GM11168 (cell line): ENCODE data around the gene CTXND1.

Source experiments
- in situ Hi-C: fragments of 300-500 bp; cut with MboI; formaldehyde crosslinking; loops from one replicate; pipeline ENCODE4 v1.12.0; 2022; ENCODE audit warnings: low sequenced_read_pairs; ENCODE audit not compliant: unreplicated experiment

Gene CTXND1

DNA sequence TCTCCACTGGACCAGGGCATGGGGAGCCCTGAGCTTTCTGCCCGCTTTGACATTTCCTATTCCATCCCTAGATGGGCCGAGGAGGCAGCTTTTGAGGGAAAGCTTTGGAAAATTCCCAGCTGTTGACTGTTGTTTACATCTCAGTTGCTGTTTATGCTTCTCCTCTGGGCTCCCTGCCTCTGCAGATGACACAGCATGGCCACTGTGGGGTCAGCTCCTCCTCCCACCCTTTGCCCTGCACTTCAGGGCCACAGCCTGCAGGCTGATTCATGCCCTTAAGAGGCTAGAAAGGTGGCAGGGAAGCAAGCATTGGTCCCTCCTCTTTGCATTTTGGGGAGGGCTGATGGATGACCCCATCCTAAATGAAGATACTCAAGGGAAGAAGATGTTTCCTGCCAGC lies 8.5 kb upstream of the CTXND1 start:
- in situ Hi-C loops: no loop called here

DNA sequence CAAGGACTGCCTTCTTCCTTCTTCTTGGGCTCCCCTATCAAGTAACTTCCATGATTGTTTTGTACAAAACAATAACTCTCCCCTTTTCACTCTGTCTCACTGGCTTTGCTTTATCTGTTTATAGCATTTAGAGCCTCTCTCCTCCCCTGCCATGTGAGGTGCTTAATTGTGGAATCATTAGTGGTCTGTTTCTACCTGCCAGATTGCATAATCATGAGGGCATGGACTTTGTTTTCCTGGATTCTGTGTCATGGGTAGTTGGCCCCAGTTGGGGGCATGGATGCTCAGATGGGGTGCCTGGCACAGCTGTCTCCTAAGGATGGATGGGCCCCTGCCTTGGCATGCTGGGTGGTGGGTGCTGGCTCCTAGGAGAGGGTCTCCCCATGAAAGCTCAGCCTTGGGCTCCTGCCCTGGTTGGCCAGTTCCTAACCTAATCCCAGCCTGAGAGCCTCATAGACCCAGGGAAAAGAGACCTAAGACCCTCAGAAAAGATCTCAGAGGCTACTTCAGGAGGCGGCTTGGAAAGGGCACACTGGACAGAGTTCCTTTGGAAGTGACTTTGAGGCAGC lies 8.0 kb upstream of the CTXND1 start:
- in situ Hi-C loops: no loop called here

DNA sequence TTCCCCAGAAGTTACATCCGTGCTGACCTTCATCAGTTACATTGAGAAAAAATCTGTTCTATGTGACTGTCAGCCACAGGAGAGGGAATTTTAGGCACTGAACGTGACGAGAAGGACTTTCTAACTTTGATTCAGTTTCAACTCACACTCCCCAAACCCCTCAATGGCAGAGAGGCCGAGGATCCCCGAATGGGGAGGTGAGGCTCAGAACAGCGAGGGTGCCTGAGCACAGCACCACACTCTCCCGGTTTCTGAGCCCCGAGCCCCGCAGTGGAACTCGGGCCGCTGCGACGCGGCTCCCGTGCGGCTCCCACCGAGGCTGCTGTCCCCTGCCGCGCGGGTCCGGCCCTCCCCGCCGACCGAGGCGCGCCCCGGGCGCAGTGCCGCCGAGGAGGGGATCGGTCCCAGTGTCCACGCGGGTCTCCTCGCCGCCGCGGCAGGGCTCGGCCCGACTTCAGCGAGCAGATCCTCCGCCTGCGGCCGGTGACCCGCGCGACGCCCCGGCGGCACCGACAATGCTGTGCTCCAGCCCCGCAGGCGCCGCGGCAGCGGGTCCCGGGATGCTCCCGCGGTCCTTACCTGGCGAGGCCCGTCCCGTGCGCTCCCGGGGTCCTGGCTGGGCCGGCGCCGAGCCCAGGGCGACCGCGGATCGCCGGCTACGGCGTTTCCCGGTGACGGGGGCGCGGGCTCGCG lies 439 bp downstream of the CTXND1 start:
- in situ Hi-C loops: no loop called here

GRCh38 chr15:80250614-80251427 lies 1.2 kb downstream of the CTXND1 start:
- in situ Hi-C loops: no loop called here

GRCh38 chr15:80249973-80250372 lies 2.0 kb downstream of the CTXND1 start:
- in situ Hi-C loops: no loop called here

- in situ Hi-C loops: no loop called here
Measured at GRCh38 chr15:80247320-80247719, 4.7 kb downstream of the CTXND1 start.

DNA sequence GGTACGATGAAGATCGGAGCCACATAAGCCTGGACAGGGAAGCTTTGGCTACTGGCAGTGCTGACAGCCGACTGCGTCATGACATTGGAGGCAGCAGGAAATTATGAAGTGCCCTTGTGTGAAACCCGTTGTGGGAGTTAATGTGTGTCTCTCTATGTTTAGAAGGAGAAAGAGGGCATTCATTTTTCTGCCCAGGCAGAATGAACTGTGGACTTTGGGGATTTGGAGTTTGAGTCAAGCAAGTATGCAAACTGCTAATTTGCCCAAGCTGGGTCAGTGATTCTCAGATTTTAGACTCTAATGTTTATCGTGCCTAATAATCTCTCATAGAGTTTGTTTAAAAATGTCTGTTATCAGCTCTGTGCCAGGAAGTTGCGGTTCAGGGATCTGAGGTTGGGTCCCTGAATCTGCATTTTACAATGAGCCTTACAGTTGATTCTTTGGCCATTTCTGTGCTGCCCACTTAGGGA lies 5.6 kb downstream of the CTXND1 start:
- in situ Hi-C loops: no loop called here

DNA sequence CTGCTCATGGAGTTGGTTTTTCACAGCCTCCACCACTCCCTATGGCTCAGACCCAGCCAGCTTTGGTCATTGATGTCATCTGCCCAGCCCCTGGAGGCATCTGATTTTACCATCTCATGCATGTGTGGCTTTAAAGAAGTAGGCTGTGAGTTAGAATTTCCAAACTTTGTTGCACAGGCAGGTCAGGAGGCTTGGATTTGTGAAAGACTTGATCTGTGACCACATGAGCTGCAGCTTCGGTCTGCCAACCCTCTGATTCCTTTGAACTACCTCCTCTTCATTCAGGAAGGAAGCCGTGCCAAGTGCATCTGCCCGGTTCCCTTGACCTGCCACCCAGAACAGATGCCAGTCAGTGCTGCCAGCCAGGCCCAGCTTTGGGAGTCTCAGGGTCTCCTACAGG lies 9.2 kb downstream of the CTXND1 start:
- in situ Hi-C loops: no loop called here

GRCh38 chr15:80242132-80242769 lies 9.8 kb downstream of the CTXND1 start:
- in situ Hi-C loops: no loop called here

GRCh38 chr15:80241508-80241907 lies 10.5 kb downstream of the CTXND1 start:
- in situ Hi-C loops: no loop called here

- in situ Hi-C loops: no loop called here
Measured at GRCh38 chr15:80240276-80240675, 11.7 kb downstream of the CTXND1 start.

DNA sequence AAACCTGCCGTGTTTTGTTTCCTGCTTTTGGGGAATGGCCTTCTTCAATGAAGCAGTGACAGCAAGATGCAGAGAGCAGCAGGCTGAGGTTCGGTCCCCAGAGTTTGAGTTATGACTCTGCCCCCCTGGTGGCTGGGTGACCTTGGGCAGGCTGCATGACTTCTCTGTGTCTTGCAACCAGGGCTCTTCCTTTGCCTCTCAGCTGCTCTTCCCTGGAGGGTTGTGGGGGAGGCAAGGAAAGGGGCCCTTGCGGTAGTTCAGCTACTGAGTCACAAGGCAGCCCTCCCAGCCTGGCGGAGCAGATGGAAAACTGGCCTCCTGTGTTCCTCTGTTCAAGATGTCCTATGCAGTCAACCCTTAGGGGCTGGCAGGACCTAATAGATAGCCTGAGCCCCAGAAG lies 17.1 kb downstream of the CTXND1 start:
- in situ Hi-C loops: no loop called here

- in situ Hi-C loops: no loop called here
Measured at GRCh38 chr15:80233581-80233980, 18.4 kb downstream of the CTXND1 start.

DNA sequence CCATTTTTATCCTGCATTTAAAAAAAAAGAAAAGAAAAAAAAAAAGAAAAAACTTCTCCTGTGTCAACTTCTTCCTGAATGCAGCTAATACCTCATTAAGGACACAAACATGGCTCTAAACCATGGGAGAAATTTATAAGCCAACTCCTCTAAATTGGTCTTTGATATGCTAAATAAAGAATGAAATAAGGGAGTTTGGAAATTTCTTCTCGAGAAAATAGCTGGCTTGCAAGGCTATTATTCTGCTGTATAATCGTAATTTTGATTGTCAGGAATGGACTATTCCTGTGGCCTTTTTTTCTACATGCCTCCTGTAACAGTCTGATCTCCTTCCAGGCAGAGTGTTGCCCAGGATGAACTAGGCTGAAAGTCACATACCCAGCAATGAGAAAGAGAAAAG lies 20.6 kb downstream of the CTXND1 start:
- in situ Hi-C loops: no loop called here

DNA sequence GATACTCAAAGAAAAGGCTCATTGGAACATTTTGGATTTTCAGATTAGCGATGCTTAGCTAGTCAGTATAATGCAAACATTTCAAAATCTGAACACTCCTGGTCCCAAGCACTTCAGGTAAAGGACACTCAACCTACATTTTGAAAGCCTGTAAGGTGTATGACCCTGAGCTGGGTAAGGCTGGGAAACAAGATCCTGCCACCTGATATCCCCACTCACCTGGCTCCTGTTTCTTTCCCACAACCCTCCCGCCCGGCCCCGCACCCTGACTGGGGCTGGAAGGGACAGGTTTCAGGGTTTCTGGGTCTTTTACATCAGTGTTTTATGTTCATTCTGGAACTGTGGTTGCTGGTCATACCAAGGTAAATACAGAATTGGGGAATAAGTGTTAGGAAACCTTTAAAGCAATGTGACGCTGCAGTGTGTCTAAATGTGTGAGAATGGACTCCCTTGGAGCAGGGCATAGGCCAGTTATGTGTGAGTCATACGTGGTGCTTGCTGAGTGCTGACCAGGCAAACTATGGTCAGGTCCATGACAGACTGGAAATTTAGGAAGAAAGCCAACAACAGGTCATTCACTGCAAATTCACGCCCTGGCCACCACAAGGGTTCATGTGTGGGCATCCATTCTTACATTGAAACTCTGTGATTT lies 22.9 kb downstream of the CTXND1 start:
- in situ Hi-C loops: no loop called here

- in situ Hi-C loops: no loop called here
Measured at GRCh38 chr15:80219955-80220354, 32.1 kb downstream of the CTXND1 start.

DNA sequence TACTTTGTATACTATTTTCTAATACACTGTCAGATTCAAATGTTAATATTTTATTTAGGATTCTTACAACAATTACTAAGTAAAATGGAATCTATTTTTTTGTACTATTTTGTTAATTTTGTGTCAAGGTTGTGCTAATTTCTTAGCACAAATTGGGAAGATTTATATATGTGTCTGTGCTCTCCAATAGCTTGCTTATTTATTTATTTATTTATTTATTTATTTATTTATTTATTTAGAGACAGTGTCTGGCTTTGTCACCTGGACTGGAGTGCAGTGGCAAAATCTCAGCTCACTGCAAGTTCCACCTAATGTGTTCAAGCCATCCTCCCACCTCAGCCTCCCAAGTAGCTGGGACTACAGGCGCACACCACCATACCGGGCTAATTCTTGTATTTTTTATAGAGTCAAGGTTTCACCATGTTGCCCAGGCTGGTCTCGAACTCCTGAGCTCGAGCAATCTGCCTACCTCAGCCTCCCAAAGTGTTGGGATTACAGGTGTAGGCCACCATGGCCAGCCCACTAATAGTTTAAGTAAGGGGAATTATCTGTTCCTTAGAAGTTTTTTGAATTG lies 34.6 kb downstream of the CTXND1 start:
- in situ Hi-C loops: no loop called here

- in situ Hi-C loops: no loop called here
Measured at GRCh38 chr15:80216911-80217310, 35.1 kb downstream of the CTXND1 start.

DNA sequence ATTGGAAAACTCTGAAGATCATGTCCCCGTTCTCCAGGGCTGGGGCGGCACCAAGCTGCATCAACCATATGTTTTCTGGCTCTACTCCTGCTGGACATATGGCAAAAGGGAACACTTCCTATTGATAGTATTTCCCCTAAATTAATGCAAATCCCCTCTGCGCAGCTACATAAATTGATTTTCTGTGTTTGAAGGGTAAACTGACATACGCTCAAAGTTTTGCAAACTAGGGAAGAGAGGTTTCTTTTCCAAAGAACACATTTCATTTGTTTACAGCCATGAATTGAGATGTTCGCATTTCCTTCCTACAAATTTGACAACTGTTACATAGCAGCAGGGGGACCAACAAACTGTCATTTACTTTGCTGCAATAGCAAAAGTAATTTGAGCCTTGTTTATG lies 35.9 kb downstream of the CTXND1 start:
- in situ Hi-C loops: no loop called here

DNA sequence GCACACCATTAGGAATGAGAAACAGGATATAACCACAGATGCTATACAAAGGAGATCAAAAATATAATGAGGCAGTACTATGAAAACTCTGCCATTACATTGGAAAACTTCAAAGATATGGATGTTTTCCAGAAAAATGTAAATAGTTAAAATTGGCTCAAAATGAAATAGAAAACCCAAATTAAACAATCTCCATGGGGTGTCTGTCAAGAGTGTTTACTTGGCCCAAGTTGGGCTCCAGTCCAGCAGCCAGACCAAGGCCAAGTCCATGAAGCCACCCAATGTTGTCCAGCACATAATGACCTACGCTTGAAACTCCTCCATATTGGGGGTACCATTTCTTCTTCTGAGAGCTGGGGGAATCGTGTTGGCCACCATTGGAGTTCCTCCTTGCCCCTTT lies 37.1 kb downstream of the CTXND1 start:
- in situ Hi-C loops: no loop called here
